ENCODE measurements around the gene AUTS2. TPM values are rescaled to one million over a fixed set of nuclear protein-coding genes. Genes with fewer than 3 reads are reported as not detected.
"Not testable (repeated sequence)": the region's sequence is repeated elsewhere in the genome, so short reads cannot be mapped to it uniquely, and the experiment has no call there.

The AUTS2 gene
- polyA plus RNA-seq, 4 donors = 69.8 to 109 (median 76.8) TPM

DNA sequence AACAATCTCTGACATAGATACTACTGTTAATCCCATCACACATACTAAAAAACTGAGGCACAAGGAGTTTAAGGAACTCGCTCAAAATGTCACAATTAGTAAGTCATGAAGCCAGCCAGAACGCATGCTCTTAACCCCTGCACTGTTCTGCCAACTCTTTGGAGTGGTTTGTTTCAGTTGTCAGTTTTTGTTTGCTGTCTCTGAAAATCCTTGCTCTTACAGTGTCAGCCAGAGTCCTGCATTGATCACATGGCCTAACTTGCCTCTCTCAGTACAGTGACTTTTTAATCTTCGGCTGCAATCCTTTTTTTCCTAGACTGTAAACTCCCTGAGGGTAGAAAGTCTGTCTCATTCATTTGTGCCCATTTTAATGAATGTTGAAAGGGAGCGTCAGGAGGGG is 753.8 kb downstream of the AUTS2 start:
- no peak for DNase-seq (ENCODE audit: low read depth in 4 of 4, low spot score in 3 of 4)

GRCh38 chr7:70352906-70353305 is 754.6 kb downstream of the AUTS2 start:
- DNase-seq (ENCODE audit: low read depth in 4 of 4, low spot score in 3 of 4) = no peak

GRCh38 chr7:70353330-70353945 is 755.2 kb downstream of the AUTS2 start:
- no peak for DNase-seq (ENCODE audit: low read depth in 4 of 4, low spot score in 3 of 4)

- DNase-seq (ENCODE audit: low read depth in 4 of 4, low spot score in 3 of 4) = no peak
These were observed 755.7 kb downstream of the AUTS2 start for GRCh38 chr7:70353946-70354335.

DNA sequence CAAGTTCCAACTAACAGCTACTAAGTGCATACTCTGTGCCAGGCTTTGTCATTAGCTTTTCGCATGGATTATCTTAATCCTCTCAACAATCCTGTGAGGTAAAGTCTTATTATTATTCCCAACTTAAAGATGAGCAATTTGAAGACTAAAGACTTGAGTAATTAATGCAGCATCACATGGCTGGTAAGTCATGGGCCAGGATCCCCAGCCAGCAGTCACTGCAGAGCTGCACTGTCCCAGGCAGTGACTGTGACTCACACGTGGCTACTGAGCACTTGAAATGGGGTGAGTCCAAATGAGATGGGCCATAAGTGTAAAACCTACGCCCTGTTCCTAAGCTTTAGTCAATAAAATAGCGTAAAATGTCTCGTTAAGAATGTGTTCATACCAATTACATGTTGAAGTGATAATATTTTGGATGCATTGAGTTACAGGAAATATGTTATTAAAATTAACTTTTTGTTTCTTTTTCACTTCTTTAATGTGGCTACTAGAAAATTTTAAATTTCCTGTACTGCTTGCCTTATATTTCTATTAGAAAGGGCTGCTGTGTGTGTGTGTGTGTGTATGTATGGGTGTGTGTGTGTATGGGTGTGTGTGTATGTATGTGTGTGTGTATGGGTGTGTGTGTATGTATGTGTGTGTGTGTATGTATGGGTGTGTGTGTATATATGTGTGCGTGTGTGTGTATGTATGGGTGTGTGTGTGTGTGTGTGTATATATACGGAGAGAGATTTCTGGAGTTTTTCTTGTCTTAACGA is 756.3 kb downstream of the AUTS2 start:
- DNase-seq (ENCODE audit: low read depth in 4 of 4, low spot score in 3 of 4) = no peak

DNA sequence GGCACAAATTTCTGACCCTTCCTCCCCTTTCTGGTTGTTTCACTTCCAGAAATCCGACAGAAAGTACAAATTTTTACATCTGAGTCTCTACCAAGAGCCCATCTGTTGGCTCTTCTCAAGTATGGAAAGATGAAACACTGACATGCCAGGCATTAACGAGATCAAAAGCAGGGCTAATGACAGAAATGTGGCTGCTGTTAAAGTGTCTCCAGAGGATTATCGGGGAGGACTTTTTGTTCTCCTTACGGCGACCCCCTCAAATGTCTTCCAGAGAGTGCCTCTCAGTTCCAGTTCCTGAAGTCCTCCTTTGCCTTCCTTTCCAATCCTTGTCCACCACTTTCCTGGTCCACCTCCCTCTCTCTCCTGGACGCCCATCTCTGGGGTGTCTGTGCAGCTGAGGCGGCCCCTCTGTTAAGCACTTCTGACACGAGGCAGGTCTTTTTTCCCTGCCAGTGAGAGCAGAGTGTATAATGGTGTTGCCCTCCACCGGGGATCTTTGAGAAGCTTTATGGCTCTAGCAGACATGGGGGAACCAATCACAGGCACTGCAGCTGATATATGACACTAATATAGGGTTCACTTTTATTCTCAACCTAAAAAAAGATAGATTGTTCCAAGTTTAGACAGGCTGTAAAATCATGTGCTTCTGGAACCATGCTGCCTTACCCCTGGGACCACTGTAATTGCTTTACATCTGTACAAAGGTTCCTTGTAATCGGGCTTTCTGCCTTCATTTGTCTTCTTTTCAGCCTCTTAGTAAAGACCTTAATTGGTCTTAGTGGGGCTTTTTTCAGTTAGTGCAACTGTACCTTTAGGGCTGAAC is 757.1 kb downstream of the AUTS2 start:
- no peak for DNase-seq (ENCODE audit: low read depth in 4 of 4, low spot score in 3 of 4)

DNA sequence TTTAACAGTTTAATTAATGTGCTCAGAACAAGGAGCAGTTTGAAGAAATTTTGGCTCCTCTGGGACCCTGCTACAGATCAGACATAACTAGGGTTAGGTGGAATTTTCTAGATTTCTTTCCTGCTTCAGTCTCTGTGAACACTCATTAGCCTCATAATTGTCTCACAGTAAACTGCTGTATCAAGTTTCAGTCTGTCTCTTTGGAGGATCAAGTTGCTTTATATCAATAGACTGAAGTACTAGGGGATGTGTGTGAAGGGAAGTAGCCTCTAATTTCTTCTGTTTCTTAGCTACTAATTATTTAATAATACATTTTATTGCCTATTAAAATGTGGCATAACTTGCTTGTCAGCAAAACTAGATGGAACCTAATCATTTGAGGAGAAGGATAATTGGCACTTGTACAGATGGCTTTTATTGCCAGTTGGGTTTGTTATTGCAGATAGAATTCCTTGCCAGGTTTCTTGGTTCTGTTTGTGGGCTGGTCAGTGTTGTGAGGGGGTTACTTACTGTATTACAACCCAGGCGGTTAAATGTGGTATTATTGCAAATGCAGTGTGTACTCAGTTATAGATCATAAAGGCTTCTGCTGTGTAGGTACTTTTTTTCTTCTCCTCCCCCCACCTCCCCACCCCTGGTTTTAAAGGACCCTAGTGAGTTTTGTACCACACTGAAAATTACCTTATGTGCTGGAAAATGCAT is 758.0 kb downstream of the AUTS2 start:
- no peak for DNase-seq (ENCODE audit: low read depth in 4 of 4, low spot score in 3 of 4)

DNA sequence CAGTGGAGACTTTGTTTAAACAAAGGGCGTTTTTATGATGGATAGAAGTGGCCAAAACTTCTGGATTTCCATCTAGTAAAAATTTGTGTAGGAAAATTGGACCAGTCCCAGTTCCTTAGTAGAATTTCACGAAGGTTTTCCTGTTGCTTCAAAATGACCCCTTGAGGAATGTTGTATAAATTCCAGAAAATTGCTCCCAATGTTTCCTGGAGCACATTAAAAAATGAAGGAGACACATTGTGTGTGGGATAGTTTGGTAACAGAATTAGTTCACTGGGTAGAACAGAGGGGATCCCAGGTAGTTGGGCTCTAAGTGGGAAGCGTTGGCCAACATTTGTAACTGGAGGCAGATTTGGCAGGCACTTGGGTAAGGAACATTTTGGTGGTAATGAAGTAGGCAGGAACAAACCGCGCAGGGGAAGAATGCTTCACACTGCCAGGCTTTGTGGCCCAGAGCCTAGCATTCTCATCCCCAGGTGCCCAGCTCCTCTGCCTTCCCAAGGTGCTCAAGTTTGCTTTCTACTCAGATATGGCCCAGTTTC is 758.6 kb downstream of the AUTS2 start:
- no peak for DNase-seq (ENCODE audit: low read depth in 4 of 4, low spot score in 3 of 4)

DNA sequence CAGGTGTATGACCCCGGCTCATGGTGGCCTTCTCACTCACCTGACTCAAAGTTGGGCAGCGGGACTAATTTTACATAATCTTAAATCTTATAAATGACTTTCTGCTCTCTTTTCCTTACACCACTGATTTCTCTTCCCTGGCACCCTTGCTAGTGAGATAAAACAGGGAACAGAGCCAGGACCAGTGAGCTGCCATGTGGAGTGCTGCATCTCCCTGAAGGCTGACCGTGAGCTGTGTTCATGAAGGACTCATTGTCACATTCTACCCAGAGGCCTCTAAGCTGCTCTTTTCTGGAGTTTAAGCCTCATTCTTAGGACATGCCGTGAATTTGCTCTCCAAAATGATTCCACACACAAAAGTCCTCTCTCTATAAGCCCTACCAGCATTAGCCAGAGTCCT is 762.3 kb downstream of the AUTS2 start:
- DNase-seq (ENCODE audit: low read depth in 4 of 4, low spot score in 3 of 4) = no peak

GRCh38 chr7:70361821-70362220 is 763.5 kb downstream of the AUTS2 start:
- DNase-seq (ENCODE audit: low read depth in 4 of 4, low spot score in 3 of 4) = no peak

DNA sequence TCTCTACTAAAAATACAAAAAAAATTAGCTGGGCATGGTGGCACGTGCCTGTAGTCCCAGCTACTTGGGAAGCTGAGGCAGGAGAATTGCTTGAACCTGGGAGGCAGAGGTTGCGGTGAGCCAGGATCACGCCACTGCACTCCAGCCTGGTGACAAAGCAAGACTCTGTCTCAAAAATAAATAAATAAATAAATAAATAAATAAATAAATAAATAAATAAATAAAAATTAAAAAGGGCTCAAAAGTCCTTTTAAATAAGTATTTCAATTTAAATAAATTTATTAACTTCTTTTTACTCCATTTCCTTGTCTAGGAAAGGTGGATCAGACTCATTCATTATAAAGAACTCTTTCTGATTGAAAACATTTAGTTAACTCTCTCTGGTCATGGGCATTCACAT is 766.1 kb downstream of the AUTS2 start:
- not testable (repeated sequence) for DNase-seq (ENCODE audit: low read depth in 4 of 4, low spot score in 3 of 4)

DNA sequence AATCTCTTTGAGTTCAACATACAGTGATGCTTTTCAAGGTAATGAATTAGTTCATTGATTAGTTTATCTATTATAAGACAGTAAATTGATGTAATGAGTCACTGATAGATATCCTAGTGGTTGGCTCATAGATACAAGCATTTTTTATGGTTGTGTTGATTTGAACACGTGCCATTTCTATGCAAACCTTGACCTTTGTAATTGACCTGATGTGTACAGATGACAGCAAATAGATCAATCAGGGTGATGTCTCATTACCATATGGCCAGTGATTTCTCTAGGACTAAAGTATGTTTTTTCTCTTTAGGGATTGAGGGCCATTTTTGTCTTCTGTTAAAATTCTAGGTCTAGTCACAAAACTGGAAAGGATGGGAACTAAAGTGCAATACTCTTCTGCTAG is 773.4 kb downstream of the AUTS2 start:
- no peak for DNase-seq (ENCODE audit: low read depth in 4 of 4, low spot score in 3 of 4)

- DNase-seq (ENCODE audit: low read depth in 4 of 4, low spot score in 3 of 4) = peak; percentile 36 to 75 (median 58)
These were observed 774.7 kb downstream of the AUTS2 start for GRCh38 chr7:70372768-70373515.

DNA sequence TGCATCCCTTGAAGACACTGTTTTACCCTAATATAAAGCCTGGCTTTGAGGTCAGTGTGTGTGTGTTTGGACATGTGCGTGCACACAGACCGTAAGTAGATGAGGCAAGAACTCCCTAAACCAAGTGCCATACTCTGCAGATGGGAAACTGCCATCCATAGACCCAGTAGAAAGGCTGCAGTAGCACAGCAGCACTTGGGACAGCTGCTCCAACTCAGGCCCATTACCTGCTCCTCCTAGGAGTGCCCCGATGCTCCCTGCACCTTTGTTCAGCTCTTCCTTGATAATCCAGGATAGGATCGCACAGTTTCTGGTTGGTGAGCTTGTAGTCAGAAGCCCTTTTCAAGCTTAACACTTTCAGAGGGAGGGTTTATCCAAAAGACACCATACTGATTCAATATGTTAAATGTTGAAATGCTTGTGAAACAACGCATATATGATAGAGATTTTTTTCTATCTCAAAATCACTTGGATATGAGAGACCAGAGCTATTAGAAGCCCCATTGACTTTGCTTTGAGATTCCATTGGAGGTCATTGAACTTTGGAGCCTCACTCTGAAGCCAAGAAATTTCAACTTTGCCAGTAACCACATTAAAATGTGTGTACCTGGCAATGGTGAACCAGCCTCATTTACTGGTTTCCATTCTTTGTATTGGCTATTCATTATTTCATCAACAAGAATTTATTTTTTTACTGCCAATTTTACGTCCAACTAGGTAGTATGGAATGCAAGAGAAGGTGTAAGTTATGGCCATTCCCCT is 776.7 kb downstream of the AUTS2 start:
- no peak for DNase-seq (ENCODE audit: low read depth in 4 of 4, low spot score in 3 of 4)

DNA sequence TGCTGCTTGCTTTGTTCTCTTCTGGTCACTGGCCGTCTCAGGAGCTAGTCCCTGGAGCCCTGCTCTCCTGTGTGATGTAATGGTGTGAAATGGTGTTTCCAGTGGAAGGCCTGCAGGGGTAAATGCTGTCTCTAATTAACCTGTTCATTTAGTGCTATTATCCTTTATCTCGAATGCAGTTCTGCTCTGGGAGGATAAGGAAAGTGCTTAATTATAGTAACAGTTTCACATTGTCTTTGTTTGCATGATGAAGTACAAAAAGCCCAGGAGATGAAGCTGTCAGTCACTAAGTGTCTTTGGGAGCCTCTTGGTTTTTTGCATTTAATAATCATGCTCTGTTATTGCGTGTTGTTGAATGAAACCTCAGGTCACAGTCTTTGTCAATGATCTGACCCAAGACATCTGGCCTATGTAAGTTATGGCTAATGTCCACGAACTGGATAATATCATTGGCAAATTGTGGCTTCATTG is 778.3 kb downstream of the AUTS2 start:
- no peak for DNase-seq (ENCODE audit: low read depth in 4 of 4, low spot score in 3 of 4)

DNA sequence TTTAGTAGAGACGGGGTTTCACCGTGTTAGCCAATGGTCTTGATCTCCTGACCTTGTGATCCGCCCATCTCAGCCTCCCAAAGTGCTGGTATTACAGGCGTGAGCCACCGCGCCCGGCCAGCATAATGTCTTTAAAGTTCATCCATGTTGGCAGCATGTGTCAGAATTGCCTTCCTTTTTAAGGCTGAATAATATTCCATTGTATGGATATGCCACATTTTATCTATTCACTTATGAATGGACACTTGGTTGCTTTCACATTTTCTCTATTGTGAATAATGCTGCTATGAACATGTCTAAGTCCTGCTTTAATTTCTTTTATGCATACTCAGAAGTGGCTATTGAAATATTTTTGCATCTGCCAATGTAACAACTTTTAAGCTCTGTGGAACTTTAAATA is 779.7 kb downstream of the AUTS2 start:
- DNase-seq (ENCODE audit: low read depth in 4 of 4, low spot score in 3 of 4) = no peak

- no peak for DNase-seq (ENCODE audit: low read depth in 4 of 4, low spot score in 3 of 4)
These were observed 780.9 kb downstream of the AUTS2 start for GRCh38 chr7:70379210-70379609.

DNA sequence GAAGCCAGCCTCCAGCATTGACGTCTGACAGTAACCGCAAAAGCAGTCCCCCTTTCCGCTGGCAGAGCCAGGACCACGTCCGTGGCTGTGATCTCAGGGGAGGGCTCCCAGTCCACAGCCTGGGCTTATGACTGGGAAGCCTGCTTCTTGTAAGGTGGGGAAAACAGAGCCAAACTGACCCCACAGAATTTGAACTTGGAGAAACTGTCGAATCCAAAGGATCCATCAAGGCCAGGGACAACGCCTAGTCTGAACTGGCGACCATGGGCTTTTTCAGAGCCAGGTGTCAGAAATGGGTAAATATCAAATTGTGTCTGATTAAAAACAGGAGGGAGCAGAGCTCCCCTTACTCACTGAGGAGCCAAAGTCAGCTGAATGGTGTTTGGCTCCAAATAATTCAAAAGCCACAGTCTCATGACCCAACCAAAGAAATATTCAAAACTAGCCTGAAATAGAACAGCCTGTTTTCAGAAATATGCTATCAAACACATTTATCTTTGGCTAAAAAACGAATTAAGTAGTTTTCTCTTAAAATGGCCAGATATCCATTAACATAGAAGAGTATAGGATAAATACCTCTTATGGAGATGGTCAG is 782.2 kb downstream of the AUTS2 start:
- no peak for DNase-seq (ENCODE audit: low read depth in 4 of 4, low spot score in 3 of 4)

Data from left renal pelvis (tissue), 4 donors.